Measurements from ENCODE around the gene TRABD2B.
A peak's percentile ranks its signal among the peaks of the same experiment; 100 is the strongest.

The TRABD2B gene

GRCh38 chr1:47991673-47992072, 5.5 kb downstream of the TRABD2B start:
- no peak for DNase-seq

- DNase-seq = peak in 1 of 3 donors; percentile 8
These were observed 6.0 kb downstream of the TRABD2B start for GRCh38 chr1:47991187-47991586.

- no peak for DNase-seq
These were observed 6.9 kb downstream of the TRABD2B start for GRCh38 chr1:47990286-47990685.

GRCh38 chr1:47987601-47988000, 9.6 kb downstream of the TRABD2B start:
- no peak for DNase-seq

- no peak for DNase-seq
These were observed 10.4 kb downstream of the TRABD2B start for GRCh38 chr1:47986761-47987200.

DNA sequence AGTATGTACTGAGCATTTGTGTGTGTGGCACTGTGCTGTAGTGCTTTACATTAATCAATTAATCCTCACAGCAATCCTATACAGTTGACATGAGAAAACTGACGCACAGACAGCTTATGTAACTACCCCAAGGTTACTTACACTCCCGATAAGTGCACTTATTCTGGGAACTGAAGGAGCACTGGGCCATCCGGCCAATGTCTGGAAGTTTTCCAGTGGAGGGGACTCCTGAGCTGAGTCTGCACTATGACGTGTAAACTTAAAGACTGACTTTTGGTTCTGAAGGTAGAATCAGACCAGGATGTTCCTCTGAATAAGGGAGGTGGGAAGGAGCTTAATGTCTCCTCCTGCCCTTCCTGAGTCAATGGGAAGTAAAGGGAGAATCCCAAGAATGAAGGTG, 12.2 kb downstream of the TRABD2B start:
- DNase-seq = no peak

DNA sequence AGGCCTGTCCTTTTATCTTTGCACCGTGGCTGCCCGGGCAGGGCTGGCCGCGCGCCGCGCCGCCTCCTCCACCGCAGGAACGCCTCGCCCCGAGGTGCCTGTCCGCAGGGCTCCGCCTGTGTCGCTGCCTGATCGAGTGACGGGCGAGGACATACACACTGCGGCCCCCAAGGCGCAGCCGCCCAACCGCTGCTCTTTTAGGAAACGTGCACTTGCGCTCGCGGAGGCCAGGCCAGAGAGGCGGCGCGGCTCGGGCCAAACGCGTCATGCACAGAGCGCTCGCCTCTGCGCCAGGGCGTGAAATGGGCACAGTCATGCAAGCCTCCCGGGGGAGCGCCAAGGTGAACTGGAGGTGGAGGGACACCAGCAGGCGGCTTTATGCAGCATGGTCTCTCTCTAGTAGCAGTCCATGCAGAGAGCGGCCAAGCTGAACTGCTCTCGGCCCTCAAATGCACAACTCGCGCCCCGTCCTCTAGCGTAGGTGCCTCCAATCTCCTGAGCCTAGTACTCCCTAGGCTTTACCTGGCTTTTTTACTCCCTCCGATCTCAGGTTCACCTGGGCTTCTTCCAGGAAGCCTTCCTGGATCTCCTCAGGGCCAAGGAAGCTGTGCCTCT, 12.9 kb downstream of the TRABD2B start:
- no peak for DNase-seq

GRCh38 chr1:47983691-47984090, 13.5 kb downstream of the TRABD2B start:
- no peak for DNase-seq

DNA sequence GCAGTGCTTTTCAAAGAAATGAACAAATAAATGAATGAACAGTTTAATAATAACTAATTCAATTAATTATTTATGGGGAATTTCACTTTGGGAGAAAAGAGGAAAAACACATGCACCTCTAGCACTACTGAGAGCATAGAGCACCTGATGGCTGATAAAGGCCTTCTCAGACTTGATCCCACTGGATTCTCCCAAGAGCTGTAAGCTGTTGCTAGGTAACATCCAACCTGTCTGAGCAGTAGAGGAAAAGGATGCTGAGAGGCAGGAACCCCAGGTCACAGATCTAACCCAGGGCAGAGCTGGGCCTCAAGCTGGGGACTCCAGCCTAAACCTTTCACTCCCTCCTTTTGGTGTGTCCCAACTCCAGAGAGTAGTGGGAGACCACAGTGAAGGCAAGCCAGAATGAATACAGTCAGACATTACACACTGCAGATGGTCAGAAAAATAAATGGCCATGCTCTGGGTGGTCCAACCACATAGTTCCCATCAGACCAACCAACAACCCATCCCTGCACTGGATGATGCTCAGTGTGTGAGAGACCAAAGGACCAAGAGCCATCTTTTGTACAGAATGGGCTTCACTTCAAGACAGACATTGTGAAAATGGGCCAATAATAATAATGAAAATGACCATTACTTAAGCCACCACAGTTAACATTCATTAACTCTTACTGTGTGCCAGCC, 15.4 kb downstream of the TRABD2B start:
- DNase-seq = no peak

DNA sequence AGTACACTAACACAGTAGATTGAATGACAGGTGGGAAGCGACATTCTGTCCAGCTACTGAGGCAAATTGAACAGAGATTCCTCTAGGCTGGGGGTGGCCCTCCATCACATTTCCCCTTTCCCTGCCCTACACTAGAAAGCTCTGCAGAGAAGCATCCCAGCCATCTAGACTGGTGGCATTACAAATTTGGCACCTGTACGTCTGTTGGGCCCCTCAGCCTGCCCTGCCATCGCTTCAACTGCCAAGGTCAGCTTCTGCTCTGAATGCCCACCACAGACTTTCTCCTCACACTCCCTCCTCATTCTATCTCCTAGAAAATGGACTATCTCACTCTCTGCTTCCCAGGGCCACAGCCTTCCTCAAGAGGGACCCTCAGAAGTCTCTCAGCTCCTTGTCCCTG, 16.7 kb downstream of the TRABD2B start:
- no peak for DNase-seq

DNA sequence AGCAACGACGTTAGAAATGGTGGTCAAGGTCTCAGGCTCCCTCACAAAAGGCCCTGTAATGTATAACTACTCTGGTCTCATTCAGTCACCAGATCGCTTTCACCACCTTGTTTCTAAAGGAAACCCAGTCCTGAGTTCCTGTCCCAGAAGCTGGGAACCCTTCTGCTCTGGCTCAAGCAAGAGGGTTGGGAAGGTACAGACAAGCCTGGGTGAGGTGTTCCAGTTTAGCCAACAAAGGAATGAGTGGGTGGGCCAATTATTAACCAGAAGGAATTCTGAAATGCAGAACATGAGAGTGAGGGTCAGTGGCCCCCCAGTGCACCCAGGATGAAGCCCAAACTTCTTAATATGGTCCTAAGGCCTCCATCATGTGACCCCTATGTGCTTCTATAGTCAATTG, 17.5 kb downstream of the TRABD2B start:
- no peak for DNase-seq

- DNase-seq = no peak
These were observed 18.7 kb downstream of the TRABD2B start for GRCh38 chr1:47978486-47978885.

DNA sequence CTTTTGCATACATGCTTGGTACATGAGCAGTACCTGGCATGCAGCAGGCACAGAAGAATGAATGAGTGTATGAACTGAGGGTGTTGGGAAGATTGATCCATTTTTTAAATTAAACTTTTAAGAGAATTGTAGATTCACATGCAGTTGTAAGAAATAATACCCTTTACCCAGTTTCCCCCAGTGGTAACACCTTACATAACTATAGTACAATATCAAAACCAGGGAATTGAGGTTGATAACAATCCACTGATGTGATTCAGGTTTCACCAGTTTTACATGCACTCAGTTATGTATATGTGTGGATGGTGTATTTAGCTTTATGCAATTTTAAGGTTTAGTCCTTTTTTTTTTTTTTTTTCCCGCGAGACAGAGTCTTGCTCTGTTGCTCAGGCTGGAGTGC, 20.5 kb downstream of the TRABD2B start:
- no peak for DNase-seq

- no peak for DNase-seq
These were observed 20.9 kb downstream of the TRABD2B start for GRCh38 chr1:47976267-47976666.

DNA sequence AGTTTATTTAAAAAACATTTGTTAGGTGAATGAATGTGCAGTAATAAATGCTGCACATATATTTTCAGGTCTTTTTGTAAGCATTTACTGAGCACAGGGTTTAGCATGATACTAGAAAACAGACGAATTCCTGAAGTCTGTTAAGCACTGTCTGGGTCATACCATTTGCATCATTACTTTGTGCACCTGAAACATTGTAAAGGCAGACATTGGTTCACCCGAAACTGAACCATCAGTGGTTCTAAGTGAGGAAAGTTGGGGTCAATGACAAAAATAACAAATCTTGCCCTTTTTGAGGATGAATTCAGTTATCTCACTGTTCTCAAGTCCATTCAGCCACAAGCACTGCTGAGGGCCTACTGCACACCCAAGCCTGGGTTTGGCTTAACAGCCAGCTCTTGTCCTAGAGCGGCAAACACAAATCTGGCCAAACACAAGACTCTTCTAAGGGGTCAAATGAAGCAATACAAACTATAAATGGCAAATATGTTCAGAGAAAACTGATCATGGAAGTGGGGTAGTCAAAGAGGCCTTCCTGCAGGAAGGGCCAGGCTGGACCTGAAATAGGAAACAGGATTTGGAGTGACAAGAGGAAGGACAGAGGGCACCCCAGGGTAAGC, 21.8 kb downstream of the TRABD2B start:
- DNase-seq = no peak

- no peak for DNase-seq
These were observed 24.2 kb downstream of the TRABD2B start for GRCh38 chr1:47972864-47973432.

DNA sequence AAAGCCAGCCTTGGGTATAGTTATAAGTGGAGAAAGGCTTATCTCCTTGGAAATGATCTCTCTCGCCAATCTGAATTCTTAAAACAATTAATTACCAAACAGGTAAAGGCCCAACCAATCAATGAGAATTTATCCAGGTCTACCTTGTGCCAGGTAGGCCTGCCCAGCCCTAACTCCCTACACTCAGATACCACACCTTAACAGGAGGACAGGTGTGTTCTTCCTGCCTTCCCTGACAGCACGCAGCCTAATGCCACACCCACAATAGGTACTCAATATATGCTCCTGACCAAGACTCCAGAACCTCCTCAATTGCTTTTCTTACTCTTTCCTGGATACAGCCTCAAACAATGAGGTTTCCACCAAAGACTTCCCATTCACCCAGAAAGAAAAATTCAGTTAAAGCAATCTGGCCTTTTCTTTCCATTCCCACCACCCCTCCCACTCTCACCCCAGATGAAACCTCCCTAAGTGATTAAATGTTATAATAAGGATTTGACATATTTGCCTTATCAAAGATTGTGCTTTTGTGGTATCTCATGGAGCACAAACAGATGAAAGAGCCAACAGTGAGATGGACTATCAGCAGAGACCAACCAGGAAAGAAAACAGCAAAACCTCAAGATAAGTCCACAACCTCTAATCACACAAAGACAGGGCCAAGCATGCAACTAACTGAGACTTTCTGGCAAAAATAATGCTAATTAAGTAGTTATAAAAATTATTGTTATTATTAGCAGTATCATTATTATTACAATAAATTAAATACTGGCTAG, 25.6 kb downstream of the TRABD2B start:
- DNase-seq = no peak

DNA sequence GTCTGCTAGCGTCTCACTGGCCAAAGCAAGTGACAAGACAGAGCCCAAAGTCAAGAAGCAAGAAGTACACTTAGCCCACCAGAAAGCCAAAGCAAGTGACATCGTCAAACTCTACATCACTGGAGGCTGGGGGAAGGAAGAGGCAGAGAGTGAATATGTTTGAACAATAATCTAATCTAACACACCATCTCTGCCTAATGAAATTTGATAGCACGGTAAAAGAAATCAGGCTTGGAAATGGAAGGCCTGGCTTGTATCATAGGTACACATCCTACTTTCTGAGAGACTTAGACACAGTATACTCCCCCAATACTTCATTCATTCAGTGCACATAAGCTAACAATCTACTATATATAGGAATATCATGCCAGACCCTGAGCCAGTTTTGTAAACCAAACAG, 26.3 kb downstream of the TRABD2B start:
- no peak for DNase-seq

GRCh38 chr1:47969478-47969877, 27.7 kb downstream of the TRABD2B start:
- DNase-seq = no peak

DNA sequence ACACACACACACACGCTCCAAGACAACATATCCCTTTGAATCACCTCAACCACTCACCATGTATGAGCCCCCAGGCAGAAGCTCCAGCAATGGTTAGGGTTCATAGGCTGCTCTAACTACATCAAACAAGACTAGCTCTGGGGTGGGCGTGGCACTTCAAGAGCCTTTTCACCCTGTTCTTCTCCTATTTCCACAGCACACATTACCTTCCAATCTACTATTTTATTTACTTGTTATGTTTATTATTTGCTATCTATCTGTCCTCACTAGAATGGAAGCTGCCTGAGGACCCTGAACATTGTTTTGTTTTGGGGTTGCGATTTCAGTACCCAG, 28.7 kb downstream of the TRABD2B start:
- no peak for DNase-seq

DNA sequence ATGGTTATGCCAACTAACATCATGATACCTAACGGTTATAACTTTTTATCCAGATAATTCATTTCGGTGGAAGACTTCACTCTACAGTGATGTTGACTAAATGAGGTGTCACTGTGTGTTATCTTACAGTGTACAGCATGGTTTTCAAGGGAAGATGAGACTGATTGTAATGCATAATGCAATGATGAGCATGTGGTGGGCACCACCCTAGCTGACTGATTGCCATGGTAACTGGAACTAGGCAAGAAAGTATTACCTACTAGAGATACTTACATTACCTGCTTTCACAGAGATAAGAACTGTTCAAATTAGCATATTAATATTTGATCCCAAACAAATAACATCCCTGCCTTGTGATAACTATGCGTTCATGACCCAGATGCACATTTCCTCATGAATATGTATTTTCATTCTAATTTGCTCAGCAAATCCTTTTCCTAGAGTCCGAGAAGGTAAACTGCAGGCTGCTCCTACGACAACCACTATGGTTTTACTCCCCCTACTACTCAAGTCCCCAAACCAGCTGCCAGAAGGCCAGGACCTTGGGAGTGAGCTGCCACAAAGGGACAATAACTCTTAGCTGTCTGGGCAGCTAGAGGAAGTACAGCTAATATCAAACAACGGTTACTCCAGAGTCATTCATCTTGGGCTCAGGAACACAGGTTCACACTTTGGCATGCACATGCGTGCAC, 29.2 kb downstream of the TRABD2B start:
- DNase-seq = no peak

DNA sequence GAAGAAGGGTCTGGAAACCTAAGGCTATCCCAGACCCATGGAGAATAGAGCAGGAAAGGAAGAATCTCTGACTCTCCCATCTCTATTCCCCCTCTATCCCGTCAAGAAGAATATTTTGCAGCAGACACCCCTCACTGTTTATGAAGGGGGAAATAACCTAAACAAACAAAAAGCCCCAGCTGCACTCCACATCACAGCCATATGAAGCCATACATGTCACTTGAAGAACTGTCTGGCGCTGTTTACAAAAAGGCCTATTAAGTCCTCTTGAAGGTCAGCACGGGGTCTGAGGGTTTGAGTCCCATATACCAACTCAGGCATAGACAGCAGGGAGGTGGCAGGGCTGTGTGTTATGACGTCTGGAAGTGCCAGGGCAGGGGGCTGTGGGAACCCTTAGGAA, 31.4 kb downstream of the TRABD2B start:
- DNase-seq = no peak

GRCh38 chr1:47964636-47965035, 32.5 kb downstream of the TRABD2B start:
- no peak for DNase-seq
